Lung (tissue), 12 donors: Measurements from ENCODE around the gene CDH24. TPM values are rescaled to one million over a fixed set of nuclear protein-coding genes. Genes with fewer than 3 reads are reported as not detected.

ENCODE experiments used
- ATAC-seq: fragments of 200-7000 bp; cut with Tn5 transposase; one replicate; pipeline ENCODE4 v1.9.1; 2020; ENCODE audit warnings: moderate number of reproducible peaks; ENCODE audit not compliant: insufficient read depth, low FRiP score
- DNase-seq, 3 donors: peaks; one replicate each; pipeline ENCODE4 v3.0.0-alpha.2; 2013 to 2017
- H3K27ac ChIP-seq, 2 donors: one replicate each; pipeline ENCODE4 v1.5.1; 2013; ENCODE audit warnings: mild to moderate bottlenecking in 2 of 2, moderate library complexity in 2 of 2, control low read depth in 1 of 2, inconsistent platforms in 1 of 2, low read depth in 1 of 2, low read length in 1 of 2
- H3K27me3 ChIP-seq, 3 donors: one replicate each; pipeline ENCODE4 v1.5.1; 2013; ENCODE audit warnings: low read length in 2 of 3; ENCODE audit not compliant: control insufficient read depth in 3 of 3, insufficient read depth in 3 of 3
- H3K36me3 ChIP-seq, 4 donors: one replicate each; pipeline ENCODE4 v1.5.1; 2013; ENCODE audit warnings: low read length in 4 of 4, mild to moderate bottlenecking in 1 of 4, moderate library complexity in 1 of 4; ENCODE audit not compliant: control insufficient read depth in 4 of 4, insufficient read depth in 4 of 4
- H3K4me1 ChIP-seq, 5 donors: one replicate each; pipeline ENCODE4 v1.5.1; 2013; ENCODE audit warnings: low read length in 5 of 5, mild to moderate bottlenecking in 2 of 5, moderate library complexity in 1 of 5; ENCODE audit not compliant: control insufficient read depth in 5 of 5, insufficient read depth in 5 of 5
- H3K4me3 ChIP-seq: one replicate; pipeline ENCODE4 v1.5.1; 2013; ENCODE audit warnings: mild to moderate bottlenecking, control low read depth, moderate library complexity
- H3K9ac ChIP-seq, 2 donors: one replicate each; pipeline ENCODE4 v1.5.1; 2013; ENCODE audit warnings: low read length in 2 of 2, control low read depth in 1 of 2; ENCODE audit not compliant: insufficient read depth in 1 of 2
- H3K9me3 ChIP-seq, 4 donors: one replicate each; pipeline ENCODE4 v1.5.1; 2013; ENCODE audit warnings: low read length in 3 of 4, mild to moderate bottlenecking in 1 of 4, moderate library complexity in 1 of 4; ENCODE audit not compliant: control insufficient read depth in 4 of 4, insufficient read depth in 3 of 4
- WGBS, 2 donors: extraction: QIAGEN DNeasy Blood & Tissue Kit; methylation state at CpG; one replicate each; pipeline ENCODE4 v1.1.7; 2013; 5-methylcytosine and 5-hydroxymethylcytosine counted together
- polyA plus RNA-seq, 2 donors: library from polyadenylated mRNA; stranded (reverse); fragments of 200-250 nt; gene quantifications; one replicate each; pipeline ENCODE4 v1.2.1, GENCODE V29; 2013
- total RNA-seq, 2 donors: library from RNA; depleted of rRNA in 1 of 2; stranded (reverse); fragments of >200 nt in 1 of 2; gene quantifications; one replicate each; pipeline ENCODE4 v1.2.1, GENCODE V29; 2014 to 2021
- TF ChIP-seq, protein P1 (sequence below): IDR thresholded peaks from 2 replicates; pipeline ENCODE4 v1.5.1; 2012; ENCODE audit warnings: mild to moderate bottlenecking; ENCODE audit errors: control extremely low read depth, extremely low read depth
- donor health status: control.
- donor health status: control.
- donor health status: Bipolar disorder and iron deficiency.
- donor health status: healthy.
- donor health status: DM: yes; HTN: yes; CAD: no.

The CDH24 gene
- total and polyA plus RNA-seq, 4 donors, result 2.0 to 4.8 (median 4.4) TPM

DNA sequence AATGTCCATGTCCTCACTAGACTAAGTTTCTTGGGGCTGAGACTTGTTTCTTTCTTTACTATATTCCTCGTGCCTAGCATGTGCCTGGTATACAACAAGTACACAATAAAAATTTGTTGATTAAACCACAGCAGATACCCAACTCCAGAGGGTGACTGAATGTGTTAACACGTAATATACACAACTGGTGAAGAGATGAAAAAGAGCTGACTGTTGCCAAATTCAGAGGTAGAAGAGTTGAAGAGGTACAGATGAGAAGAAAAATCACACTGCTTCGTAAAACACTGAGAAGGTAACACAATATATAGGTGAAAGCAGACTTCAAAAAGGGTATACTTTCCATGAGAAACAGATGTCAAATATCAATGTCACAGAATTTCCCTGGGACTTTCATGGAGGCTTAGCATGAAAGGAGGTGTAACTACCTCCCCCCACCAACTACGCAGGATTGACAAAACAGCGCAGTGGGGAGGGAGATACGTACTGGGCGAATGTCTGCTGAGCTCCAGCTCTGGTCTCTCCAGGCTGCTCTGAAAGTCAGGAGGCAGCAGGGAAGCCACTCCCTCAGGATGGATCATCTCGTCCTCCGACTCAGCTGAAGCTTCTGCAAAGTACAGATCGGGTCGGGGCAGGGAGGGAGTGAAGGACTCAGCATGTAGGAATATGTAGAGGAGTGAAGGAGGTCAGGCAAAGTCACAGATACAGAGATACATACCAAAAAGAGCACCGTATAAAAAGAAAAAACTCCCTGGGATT is 32.4 kb upstream of the CDH24 start:
- Histone ChIP-seq H3K36me3 (peaks cover 12 to 52% (median 33%) of the 10 kb centered on the region in 4 donors), H3K4me3 (no peak overlapping the region), H3K4me1 (peaks cover 3 to 11% (median 10%) of the 10 kb centered on the region in 5 donors), H3K27me3 (no peaks in the 10 kb centered on the region), H3K9me3 (no peaks in the 10 kb centered on the region), H3K9ac (no peak overlapping the region), H3K27ac (no peak overlapping the region)
- DNase-seq (no peak), ATAC-seq (no peak)
- WGBS, 2 donors, result 87 to 94% methylated on average over 12 of the region's 12 CpGs
- TF ChIP-seq, protein P1, sequence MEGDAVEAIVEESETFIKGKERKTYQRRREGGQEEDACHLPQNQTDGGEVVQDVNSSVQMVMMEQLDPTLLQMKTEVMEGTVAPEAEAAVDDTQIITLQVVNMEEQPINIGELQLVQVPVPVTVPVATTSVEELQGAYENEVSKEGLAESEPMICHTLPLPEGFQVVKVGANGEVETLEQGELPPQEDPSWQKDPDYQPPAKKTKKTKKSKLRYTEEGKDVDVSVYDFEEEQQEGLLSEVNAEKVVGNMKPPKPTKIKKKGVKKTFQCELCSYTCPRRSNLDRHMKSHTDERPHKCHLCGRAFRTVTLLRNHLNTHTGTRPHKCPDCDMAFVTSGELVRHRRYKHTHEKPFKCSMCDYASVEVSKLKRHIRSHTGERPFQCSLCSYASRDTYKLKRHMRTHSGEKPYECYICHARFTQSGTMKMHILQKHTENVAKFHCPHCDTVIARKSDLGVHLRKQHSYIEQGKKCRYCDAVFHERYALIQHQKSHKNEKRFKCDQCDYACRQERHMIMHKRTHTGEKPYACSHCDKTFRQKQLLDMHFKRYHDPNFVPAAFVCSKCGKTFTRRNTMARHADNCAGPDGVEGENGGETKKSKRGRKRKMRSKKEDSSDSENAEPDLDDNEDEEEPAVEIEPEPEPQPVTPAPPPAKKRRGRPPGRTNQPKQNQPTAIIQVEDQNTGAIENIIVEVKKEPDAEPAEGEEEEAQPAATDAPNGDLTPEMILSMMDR, result no peak

DNA sequence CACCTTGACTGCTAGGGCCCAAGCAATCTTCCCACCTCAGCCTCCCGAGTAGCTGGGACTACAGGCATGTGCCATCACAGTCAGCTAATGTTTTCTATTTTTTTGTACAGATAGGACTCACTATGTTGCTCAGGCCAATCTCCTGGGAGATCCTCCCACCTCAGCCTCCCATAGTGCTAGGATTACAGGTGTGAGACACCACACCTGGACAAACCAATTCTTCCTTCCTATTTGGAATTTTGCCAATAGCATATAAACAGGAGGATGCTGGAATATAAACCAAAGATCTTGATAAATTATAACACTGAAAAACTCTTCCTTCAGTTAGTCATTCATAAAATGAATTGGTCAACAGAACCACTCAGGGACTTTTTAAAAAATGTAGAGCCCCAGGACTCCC is 29.2 kb upstream of the CDH24 start:
- TF ChIP-seq, protein P1, result no peak
- Histone ChIP-seq H3K9ac (no peak overlapping the region), H3K4me1 (peaks cover 0 to 3% (median 0%) of the 10 kb centered on the region in 5 donors), H3K36me3 (peaks cover 17 to 57% (median 31%) of the 10 kb centered on the region in 4 donors), H3K9me3 (no peaks in the 10 kb centered on the region), H3K27ac (no peak overlapping the region), H3K4me3 (no peak overlapping the region), H3K27me3 (no peaks in the 10 kb centered on the region)
- DNase-seq (no peak), ATAC-seq (no peak)
- WGBS, 2 donors, result 78 to 94% methylated on average over 1 of the region's 1 CpG

DNA sequence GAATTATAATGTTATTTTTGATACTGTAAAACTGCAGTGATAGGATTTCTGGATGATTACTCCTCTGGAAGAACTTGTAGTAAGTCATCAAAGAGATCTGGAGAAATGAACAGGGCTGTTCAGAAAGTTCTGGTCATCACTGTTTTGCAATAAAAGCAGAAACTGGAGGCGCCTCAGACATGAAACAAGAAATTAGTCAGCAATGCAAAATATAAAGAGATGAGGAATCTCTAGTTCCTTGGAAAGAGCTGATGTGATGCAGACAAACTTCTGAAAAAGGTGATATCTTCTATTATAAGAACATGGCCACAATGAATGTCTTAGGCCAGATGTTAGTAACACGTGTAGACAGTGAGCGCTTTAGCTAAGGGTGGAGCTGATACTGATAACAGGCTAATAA is 28.1 kb upstream of the CDH24 start:
- TF ChIP-seq, protein P1, result no peak
- Histone ChIP-seq H3K9ac (no peak overlapping the region), H3K9me3 (no peaks in the 10 kb centered on the region), H3K27me3 (no peaks in the 10 kb centered on the region), H3K36me3 (peaks cover 21 to 64% (median 37%) of the 10 kb centered on the region in 4 donors), H3K4me1 (peaks cover 0 to 3% (median 0%) of the 10 kb centered on the region in 5 donors), H3K4me3 (no peak overlapping the region), H3K27ac (no peak overlapping the region)
- no peak for ATAC-seq
- 72 to 79% methylated on average over 3 of the region's 3 CpGs for WGBS, 2 donors
- DNase-seq, result no peak
